ENCODE data around the gene PICK1. TPM values are rescaled to one million over a fixed set of nuclear protein-coding genes. Genes with fewer than 3 reads are reported as not detected.

The PICK1 gene
- total and polyA plus RNA-seq, 2 of the 13 experiments (the other 11 are each of a cell fraction or from before 2014, with no cell fraction given), result 19.3 to 25.3 TPM

GRCh38 chr22:38032681-38033521 is 24.3 kb upstream of the PICK1 start (continued):
- no peak for TF ChIP-seq CREBL2 (CRISPR knock-in tag; IDR thresholded peaks at IDR 0.05; ENCODE audit: borderline replicate concordance)
- TF ChIP-seq SMYD3 (CRISPR knock-in tag; IDR thresholded peaks at IDR 0.05), result no peak
- peak; percentile 74 for TF ChIP-seq ATF7 (IDR thresholded peaks at IDR 0.05)
- 0 out of 2 replicates have a peak, but pooled peaks have one; percentile 56 for TF ChIP-seq ATF7 (CRISPR knock-in tag; IDR thresholded peaks at IDR 0.05)
- no peak for TF ChIP-seq DRAP1 (CRISPR knock-in tag; IDR thresholded peaks at IDR 0.05)
- no peak for TF ChIP-seq DBP (CRISPR knock-in tag; IDR thresholded peaks at IDR 0.05; ENCODE audit: not compliant biosample characterization)
- TF ChIP-seq ZNF362 (CRISPR knock-in tag; IDR thresholded peaks at IDR 0.05; ENCODE audit: borderline replicate concordance), result no peak
- no peak for TF ChIP-seq ZNF781 (CRISPR knock-in tag; IDR thresholded peaks at IDR 0.05; ENCODE audit: borderline replicate concordance, not compliant biosample characterization)
- peak; percentile 48; the same call in 1 of the 2 replicates for TF ChIP-seq THAP11 (CRISPR knock-in tag; IDR thresholded peaks at IDR 0.05)
- peak; percentile 23; the same call in 1 of the 2 replicates for TF ChIP-seq CREM (IDR thresholded peaks at IDR 0.05)
- TF ChIP-seq CREM (CRISPR knock-in tag; IDR thresholded peaks at IDR 0.05), result no peak
- TF ChIP-seq ZNF589 (CRISPR knock-in tag; conservative IDR thresholded peaks at IDR 0.05), result 0 out of 2 replicates have a peak, but pooled peaks have one; percentile 10
- TF ChIP-seq CENPX (CRISPR knock-in tag; IDR thresholded peaks at IDR 0.05), result no peak
- no peak for TF ChIP-seq FOXJ3 (CRISPR knock-in tag; IDR thresholded peaks at IDR 0.05; ENCODE audit: borderline replicate concordance)
- 0 out of 2 replicates have a peak, but pooled peaks have one; percentile 35 for TF ChIP-seq ZBTB7B (CRISPR knock-in tag; IDR thresholded peaks at IDR 0.05)
- TF ChIP-seq ZNF614 (CRISPR knock-in tag; IDR thresholded peaks at IDR 0.05; ENCODE audit: borderline replicate concordance), result no peak
- 0 out of 2 replicates have a peak, but pooled peaks have one; percentile 16 for TF ChIP-seq GATAD1 (CRISPR knock-in tag; IDR thresholded peaks at IDR 0.05)
- no peak for TF ChIP-seq STAT5B (CRISPR knock-in tag; IDR thresholded peaks at IDR 0.05)
- no peak for TF ChIP-seq ZNF24 (IDR thresholded peaks at IDR 0.05)
- no peak for TF ChIP-seq ZFP36L2 (CRISPR knock-in tag; IDR thresholded peaks at IDR 0.05)
- no peak for TF ChIP-seq ZNF792 (CRISPR knock-in tag; IDR thresholded peaks at IDR 0.05)
- peak in 1 of 2 experiments; percentile 29; a peak in 1 of 4 replicates for TF ChIP-seq EP300 (IDR thresholded peaks at IDR 0.05; ENCODE audit: low read depth in 2 of 2, low read length in 2 of 2)
- TF ChIP-seq EP300 (CRISPR knock-in tag; IDR thresholded peaks at IDR 0.05; ENCODE audit: borderline replicate concordance), result 0 out of 2 replicates have a peak, but pooled peaks have one; percentile 47

Data from HepG2 (cell line).